GM23248 (cell line): Measurements from ENCODE around the gene WASHC2C.
"Not testable (repeated sequence)": the region's sequence is repeated elsewhere in the genome, so short reads cannot be mapped to it uniquely, and the experiment has no call there.

Experiments used
- EZH2 ChIP-seq: fragments of 200-600 bp; sonication (generic); IDR thresholded peaks from 2 replicates; pipeline ENCODE4 v1.6.1; 2018; ENCODE audit warnings: antibody characterized with exemption, mild to moderate bottlenecking; ENCODE audit not compliant: insufficient read depth, poor library complexity, severe bottlenecking
- EZH2phosphoT487 ChIP-seq: fragments of 200-600 bp; sonication (generic); IDR thresholded peaks from 2 replicates; pipeline ENCODE4 v1.6.1; 2018; ENCODE audit warnings: antibody characterized with exemption, moderate library complexity, mild to moderate bottlenecking, low read depth; ENCODE audit not compliant: insufficient read depth

DNA sequence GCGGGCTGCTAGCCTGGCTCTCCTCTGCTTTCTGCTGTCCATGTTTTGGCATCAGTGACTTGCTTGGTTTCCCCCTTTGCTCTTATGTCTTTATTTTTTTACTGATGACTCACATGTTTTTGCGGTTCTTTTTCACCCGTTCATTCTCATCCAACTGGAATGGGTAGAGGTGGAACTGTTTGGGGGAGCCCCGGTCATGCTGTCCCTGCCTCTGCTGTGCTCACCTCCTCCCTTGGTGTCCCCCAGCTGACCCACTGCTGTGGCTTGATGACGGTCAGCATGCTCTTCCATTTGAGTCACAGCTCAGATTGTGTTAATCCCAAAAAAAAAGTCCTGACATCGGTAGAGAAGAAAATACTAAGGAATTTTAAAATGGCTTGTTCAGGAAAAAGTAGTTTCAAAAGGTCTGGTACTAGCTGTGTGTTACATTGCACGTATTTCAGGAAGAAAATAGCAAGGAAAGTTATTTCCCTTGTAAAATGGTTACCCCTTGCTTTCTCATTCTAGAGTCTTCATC is 27.0 kb downstream of the WASHC2C start:
- TF ChIP-seq EZH2, EZH2phosphoT487: not testable (repeated sequence)
